GM21526 (cell line): ENCODE results near the gene LIMS2.

Experiments
- ATAC-seq: cut with Tn5 transposase; IDR thresholded peaks from one replicate; pipeline ENCODE4 v1.9.1; 2021; ENCODE audit warnings: moderate library complexity; ENCODE audit not compliant: unreplicated experiment, low FRiP score

LIMS2 gene

DNA sequence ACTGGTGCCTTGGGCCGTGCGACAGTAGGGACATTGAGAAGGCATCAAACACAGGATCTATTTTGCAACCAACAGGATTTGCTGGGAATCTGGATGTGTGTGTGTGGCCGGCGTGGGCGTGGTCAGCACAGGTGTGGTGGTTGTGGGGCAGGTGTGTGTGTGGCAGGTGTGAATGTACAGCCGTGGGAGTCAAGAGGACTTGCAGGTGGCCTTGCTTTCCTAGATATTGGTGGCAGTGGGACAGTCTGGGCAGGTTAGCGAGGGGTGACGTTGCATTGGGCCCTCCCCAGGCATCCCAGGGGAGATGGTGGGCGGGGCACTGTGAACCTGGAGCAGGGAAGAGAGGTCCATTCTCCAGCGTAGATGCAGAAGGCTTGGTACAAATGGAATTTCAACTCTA is 3.2 kb upstream of the LIMS2 start:
- no peak for ATAC-seq

GRCh38 chr2:127676906-127677305 is 1.6 kb upstream of the LIMS2 start:
- ATAC-seq: no peak

- no peak for ATAC-seq
Observed at GRCh38 chr2:127674241-127675209, 805 bp downstream of the LIMS2 start.

DNA sequence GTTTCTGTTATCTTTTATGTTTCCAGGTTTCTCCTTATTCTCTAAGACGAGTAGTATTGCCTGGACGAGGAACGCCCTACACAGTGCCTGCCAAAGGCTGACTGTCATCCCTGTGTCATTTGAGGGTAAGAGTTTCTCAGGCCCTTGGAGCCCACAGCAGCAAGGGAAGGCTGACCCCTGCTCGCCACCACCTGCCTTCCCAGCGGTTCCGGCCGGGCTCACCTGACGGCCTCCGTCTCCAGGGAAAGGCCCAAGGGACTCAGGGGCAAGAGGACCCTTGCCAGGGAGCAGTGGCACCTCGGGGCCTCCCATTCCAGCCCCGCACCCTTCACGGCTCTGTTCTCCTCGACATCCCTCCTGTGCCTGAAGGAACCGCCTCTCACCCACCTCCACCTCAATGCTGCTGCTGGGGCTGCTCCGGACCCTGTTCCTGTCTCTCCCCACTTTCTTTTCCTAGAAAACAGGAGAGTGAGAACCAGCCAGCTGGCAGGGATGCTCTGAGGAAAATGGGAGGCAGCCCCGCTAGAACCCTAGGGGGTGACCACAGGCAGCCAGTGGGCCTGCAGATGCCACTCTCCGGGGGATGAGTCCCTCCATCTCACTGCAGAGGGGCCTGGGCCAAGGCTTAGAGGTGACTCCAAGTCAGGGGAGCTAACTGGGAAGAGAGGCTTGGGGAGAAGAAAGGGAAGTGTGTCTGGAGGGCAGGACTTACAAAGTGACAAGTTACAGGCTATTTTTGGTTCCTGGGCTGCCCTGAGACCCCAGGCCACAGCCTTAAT is 1.9 kb downstream of the LIMS2 start:
- ATAC-seq: no peak

- ATAC-seq: no peak
Observed at GRCh38 chr2:127672341-127673224, 2.7 kb downstream of the LIMS2 start.

- ATAC-seq: no peak
Observed at GRCh38 chr2:127671557-127672302, 3.6 kb downstream of the LIMS2 start.

GRCh38 chr2:127670957-127671290 is 4.4 kb downstream of the LIMS2 start:
- ATAC-seq: no peak

DNA sequence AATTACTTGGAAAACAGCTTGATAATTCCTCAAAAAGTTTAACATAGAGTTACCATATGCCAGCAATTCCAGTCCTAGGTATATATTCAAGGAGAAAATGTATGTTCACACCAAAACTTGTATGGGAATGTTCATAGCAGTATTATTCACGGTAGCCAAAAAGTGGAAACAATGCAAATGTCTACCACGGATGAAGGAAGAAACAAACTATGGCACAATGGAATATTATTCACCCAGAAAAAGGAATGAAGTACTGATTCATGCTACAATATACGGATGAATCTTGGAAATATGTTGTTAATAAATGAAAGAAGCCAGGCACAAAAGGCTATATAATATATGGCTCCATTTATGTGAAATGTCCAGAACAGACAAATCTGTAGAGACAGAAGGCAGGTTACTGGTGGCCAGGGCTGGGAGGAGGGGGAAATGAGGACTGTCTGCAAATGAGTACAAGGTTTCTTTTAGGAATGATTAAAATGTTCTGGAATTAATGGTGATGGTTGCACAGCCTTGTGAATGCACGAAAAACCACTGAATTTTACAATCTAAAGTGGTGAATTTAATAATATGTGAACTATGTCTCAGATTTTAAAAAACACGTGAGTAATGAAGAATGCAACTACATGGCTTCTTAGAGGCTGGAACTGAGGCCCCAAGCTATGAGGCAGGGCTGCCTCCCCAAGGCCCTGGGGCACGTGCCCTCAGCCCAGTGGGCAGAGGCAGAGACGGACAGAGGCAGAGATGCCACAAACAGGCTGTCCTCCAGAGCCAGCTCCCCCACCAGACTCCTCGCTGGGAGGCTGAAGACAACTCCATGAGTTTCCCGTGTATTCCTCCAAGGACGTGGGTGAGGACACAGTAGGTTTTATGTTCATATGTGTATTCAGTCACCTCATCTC is 5.0 kb downstream of the LIMS2 start:
- no peak for ATAC-seq

GRCh38 chr2:127669056-127669455 is 6.3 kb downstream of the LIMS2 start:
- ATAC-seq: no peak

DNA sequence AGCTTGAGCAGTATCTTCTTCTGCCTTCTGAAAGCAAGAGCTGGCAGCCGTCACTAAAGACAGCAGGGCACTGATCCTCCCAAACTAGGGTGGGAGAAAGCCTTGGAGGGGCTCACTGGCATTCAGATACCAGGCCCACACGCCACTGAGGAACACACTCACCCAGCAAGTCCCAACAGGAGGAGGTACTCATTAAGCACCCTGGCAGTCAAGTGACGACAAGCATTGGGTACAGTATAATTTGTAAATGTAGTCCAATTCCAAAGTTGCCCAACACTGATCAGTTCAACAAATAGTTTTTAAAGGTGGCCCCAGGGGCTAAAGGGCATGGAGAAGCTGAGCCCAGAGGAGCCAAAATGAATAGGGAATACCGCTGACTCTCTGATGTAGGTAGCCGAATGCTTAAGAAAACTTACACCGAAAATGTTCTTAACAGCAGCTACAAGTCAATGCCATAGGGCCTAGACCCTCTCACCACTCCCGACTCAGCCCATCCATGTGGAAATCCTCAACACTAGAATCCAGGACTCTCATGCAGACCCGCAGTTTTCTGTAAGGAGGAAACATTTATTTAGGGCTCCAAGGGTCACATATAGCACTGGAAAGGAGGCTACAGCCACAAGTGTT is 9.9 kb downstream of the LIMS2 start:
- ATAC-seq: no peak

GRCh38 chr2:127664895-127665225 is 10.5 kb downstream of the LIMS2 start:
- no peak for ATAC-seq

DNA sequence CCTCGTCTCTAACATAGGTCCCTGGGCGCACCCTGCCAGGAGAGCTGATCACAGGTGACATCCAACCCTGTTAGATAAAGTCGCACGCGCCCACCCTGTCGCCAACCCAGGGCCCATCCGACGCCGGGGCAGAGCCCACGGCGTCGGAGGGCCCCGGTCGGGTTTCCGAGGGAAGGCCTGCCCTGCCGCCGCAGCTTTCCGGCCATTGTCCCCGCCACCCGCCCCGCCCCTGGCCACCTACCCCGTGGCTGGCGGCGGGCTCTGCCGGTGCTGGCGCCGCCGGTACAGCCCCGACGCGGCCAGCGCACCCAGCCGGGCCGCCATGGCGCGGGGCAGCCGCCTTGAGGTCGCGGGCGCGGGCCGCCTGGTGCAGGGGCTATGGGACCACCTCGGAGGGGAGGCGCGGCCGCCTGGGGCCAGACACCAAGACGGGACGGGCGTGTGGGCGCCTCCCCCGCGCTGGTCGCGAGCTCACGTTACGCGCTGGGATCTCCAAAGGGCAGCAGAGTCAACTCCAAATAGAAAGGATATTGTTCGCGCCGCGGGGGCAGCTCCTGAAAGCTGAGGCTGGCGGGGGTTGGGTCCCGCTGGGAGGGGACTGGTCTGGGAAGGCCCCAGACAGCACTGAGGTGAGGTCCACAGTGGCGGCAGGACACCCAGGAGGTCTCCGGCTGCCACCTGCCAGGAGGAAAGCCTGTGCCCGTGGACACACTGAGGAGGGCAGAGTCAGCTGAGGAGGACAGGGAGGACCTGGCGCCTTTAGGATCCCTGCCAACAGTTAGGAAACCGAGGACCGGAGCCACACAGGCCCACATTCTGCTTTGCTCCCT is 11.1 kb downstream of the LIMS2 start:
- ATAC-seq: no peak

GRCh38 chr2:127663566-127664064 is 11.7 kb downstream of the LIMS2 start:
- no peak for ATAC-seq

- no peak for ATAC-seq
Observed at GRCh38 chr2:127662937-127663565, 12.3 kb downstream of the LIMS2 start.

DNA sequence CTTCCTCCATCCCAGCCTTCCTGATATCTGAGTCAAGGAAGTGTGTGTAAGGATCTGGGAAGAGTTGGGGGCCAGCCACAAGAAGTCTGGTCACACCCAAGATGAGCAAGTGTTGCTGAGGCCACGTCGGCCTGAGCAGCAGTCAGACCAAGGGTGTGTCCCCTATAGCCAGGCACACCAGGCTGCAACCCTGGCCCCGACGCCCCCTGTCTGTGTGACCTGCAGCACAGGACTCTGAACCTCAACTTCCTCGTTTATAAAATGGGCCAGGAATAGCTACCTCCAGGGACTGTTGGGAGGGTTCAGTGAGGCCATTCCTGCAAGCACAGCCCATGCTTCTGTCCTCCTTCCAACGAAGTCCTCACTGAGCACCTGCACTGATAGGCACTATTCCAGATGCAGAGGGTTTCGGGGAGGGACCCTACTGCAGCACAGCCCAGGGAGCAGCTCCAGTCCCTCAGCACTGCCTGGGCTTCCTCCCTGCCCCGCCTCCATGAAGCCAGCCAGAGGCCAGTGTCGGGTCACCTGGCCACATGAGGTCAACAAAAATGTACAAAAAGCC is 13.3 kb downstream of the LIMS2 start:
- ATAC-seq: no peak

DNA sequence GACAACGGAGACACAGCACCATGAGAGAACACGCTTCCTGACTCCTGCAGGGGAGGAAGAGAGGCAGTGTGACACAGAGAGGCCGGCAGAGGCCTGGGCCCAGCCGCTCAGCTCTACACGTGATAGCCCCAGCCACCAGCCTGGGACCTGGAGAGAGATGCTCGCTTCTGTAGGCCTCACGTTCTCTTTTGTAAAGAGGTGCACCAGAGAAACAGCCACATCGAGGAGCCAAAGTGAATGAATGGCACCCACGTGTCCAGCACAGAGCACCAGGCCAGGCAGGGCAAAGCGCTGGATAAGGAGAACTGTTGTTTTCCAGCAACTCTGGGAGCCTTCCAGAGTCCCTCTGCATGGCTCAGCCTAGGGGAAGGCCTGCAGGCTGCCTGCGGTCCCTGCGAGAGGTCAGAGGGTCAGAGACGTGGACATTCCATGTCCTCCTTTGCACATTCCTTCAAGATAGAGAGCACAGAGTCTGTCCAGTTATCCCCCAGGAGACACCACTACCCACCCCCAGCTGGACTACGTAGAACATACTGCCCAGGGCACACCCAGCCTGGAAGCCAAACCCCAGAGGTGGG is 14.2 kb downstream of the LIMS2 start:
- no peak for ATAC-seq

DNA sequence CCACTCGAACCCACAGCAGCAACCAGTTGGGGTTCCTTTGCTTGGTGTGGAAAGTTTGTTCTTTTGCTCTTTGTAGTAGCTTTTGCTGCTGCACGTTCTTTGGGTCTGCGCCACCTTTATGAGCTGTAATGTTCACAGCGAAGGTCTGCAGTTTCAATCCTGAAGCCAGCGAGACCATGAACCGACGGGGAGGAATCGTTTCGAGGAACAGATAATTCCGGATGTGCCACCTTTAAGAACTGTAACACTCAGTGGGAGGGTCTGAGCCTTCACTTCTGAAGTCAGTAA is 15.1 kb downstream of the LIMS2 start:
- ATAC-seq: no peak
